Measurements from ENCODE around the gene SMIM13.
A peak's percentile ranks its signal among the peaks of the same experiment; 100 is the strongest.
"Not testable (repeated sequence)": the region's sequence is repeated elsewhere in the genome, so short reads cannot be mapped to it uniquely, and the experiment has no call there.

The SMIM13 gene

DNA sequence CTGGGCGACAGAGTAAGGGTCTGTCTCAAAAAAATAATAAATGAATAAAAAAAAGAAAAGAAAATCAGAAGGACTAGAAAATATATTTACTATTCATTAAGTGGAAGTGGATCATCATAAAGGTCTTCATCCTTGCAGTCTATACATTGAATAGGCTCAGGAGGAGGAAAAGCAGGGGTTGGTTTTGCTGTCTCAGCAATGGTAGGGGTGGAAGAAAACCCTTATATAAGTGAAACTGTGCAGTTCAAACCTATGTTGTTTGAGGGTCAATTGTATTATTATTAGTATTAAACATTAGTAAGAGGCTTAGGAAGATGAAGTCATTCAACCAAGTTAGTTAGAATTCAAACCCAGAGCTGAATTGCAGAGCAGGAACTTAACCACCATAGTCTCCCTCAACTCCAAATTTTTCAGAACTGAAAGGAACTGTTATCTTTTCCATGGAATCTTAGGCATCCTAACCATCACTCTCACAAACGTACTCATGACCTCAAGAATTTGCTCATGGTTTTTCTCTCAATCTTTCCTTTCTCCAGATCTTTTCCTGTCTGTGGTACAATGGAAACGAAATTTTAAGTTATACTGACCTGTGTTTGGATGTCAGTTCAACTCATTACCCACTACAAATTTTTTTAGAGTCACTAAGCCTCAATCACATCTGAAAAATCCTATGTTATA, 7.7 kb upstream of the SMIM13 start:
- DNase-seq: no peak

DNA sequence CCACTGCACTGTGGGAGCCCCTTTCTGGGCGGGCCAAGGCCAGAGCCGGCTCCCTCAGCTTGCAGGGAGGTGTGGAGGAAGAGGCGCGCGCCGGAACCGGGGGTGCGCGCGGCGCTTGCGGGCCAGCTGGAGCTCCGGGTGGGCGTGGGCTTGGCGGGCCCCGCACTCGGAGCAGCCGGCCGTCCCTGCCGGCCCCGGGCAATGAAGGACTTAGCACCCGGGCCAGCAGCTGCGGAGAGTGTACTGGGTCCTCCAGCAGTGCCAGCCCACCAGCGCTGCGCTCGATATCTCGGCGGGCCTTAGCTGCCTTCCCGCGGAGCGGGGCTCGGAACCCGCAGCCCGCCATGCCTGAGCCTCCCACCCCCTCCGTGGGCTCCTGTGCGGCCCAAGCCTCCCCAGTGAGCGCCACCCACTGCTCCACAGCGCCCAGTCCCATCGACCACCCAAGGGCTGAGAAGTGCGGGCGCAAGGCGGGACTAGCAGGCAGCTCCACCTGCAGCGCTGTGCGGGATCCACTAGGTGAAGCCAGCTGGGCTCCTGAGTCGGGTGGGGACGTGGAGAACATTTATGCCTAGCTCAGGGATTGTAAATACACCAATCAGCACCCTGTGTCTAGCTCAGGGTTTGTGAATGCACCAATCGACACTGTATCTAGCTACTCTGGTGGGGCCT, 6.4 kb upstream of the SMIM13 start:
- DNase-seq: not testable (repeated sequence)

DNA sequence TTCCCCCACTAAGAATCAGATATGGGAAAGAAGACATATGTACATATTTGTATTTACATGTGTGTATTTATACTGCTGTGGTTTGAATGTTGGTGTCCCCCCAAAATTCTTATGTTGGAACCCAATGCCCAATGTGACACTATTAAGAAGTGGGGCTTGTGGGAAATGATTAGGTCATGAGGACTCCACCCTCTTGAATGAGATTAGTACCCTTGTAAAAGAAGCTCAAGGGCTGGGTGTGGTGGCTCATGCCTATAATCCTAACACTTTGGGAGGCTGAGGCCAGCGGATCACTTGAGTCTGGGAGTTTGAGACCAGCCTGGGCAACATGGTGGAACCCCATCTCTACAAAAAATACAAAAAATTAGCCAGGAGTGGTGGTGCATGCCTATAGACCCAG, 3.9 kb upstream of the SMIM13 start:
- DNase-seq: no peak

DNA sequence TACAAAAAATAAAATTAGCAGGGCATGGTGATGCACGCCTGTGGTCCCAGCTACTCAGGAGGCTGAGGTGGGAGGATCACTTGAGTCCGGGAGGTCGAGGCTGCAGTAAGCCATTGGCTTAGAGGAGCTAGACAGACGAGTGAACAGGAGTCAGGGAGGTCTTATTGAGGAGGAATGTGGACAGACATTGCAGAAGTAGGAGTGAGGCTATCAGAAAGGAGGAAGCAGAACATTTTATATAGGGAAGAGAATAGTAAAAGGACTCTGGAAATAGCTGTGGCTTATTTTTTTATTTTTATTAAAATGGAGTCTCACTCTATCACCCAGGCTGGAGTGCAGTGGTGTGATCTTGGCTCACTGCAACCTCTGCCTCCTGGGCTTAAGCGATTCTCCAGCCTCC, 2.5 kb upstream of the SMIM13 start:
- DNase-seq: not testable (repeated sequence)

DNA sequence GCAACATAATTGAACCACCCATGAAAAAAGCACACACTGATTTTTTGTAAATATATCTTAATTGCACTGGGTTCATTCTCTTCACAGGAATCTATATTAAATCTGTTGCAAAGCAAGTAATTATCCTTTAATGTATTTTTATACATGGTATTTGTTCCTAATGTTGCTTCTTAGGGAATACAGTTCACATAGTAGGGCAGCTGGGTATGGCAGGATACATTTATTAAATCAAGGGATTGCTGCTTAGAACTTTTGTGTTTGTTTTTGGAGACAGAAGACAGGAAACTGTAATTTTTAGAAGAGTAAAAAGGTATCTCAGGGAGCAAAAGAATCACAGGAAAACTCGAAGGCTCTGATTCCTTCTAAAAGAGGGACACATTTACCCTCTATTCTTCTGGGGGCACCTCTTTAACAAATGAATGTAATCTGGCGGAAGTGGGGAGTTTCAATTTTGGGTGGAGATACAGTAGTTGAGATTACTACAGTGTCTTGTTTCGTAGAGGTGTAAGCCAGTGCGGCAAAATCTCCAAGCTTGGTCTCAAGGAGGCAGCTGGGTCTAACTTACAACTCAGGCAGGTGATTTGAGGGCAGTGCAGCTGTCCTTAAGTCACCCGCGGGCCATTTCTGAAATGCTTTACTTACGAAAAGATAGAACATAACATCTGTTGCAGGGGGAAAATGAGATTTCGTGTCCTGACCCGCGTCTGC, 812 bp upstream of the SMIM13 start:
- no peak for DNase-seq

DNA sequence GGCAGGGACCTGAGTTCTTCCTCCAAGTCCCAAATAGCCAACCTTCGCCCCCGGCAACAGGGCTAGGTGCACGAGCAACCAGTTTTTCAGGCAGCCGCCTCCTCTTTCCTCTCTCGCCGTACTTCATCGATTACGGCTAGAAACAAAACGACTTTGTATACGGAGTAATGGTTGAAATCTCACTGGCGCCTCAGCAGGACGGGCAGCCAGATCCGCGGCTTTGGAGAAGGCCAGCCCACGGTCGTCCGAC, 333 bp upstream of the SMIM13 start:
- no peak for DNase-seq

DNA sequence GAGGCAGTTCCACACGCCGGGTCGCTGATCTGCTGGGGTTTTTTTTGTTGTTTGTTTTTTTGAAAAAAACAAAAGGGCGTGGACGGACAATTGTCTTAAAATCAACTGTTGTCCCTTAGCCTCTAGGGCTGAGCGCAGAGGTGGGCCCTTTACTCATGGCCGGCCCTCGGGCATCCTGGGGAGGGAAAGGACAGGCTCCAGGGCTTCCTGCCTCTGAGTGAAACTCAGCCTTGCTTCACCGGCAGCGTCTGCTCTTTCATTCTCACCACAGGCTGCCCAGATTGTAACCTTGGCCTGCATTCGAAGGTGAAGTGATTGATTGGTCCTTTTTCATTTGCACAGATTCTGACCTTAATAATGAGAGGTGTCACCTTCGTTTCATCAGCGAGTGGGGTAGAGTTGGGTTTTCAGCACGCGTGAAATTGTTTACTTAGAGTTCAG, 797 bp downstream of the SMIM13 start:
- DNase-seq: peak; percentile 53

DNA sequence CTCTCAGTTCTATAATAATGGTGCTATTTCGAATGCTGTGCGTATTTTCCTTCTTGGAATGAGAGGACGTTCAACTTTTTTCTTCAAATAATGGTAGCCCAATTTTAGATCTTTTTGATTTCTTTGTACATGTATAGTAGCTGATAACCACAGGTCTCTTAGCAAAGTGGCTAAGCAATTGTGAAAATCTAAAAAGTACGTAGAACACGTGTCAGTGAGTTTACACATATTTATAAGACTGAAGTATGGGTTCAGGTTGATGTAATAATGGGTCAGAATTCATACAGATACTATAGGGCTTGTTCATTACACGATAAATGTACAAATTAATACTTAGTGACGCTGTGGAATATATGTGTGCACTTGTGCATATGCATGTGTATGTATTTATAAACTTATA, 1.3 kb downstream of the SMIM13 start:
- no peak for DNase-seq

DNA sequence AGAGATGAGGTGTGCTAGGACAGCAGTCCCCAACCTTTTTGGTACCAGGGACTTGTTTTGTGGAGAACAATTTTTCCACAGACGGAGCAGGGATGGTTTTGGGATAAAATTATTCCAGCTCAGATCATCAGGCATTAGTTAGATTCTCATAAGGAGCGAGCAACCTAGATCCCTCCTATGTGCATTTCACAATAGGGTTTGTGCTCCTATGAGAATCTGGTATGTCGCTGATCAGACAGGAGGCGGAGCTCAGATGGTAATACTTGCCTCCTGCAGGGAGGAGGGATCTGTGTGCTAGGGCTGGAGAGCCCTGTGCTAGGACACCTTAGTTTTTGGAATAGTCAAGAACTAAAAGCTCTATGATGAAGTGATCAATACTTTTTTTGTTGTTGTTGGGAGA, 2.5 kb downstream of the SMIM13 start:
- peak; percentile 22 for DNase-seq

DNA sequence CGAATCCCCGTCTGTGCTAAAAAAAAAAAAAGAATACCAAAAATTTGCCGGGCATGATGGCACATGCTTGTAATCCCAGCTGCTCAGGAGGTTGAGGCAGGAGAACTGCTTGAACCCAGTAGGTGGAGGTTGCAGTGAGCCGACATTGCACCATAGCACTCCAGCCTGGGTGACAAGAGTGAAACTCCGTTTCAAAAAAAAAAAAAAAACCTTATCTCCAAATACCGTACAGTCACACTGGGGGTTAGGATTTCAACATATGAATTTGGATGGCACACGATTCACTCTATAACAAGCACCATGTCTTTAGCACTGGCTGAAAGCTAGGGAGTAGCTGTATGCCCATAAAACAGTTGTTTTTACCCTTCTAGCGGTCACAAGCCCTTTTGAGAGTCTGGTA, 3.8 kb downstream of the SMIM13 start:
- DNase-seq: no peak

DNA sequence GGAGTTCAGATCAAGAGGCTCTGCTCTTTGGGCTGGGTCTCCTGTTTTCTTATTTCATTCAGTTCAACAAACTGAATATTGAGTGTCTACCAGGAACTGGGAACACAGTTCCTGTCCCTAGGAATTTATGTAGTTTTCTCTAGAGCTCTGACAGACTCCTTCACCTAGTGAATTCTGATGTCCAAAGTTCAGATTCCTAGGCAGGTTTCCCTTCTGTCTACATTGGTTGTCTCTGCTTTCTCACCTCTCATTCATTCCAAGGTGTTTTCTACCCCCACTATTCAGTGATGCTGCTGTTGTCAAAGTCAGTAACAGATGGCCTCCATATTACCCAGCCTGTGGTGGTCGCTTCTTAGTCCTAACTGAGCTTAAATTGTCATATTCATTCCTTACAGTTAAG, 4.4 kb downstream of the SMIM13 start:
- no peak for DNase-seq

DNA sequence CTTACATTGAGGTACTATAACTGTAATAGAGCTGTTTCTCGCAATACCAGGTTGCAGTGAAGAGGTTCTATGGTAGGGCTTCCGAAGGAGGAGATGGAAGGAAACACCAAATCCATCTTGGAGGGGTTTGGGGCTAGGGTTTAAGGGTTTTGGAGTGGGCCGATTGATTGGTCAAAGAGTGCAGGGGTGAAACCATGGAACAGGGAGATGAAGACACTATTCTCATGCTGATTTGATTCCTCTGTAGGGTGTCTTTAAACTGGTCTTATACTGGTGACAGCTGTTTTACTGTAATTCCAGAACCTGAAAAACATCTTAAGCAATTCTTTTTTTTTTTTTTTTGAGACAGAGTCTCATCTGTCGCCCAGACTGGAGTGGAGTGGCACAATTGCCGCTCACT, 7.8 kb downstream of the SMIM13 start:
- DNase-seq: no peak

DNA sequence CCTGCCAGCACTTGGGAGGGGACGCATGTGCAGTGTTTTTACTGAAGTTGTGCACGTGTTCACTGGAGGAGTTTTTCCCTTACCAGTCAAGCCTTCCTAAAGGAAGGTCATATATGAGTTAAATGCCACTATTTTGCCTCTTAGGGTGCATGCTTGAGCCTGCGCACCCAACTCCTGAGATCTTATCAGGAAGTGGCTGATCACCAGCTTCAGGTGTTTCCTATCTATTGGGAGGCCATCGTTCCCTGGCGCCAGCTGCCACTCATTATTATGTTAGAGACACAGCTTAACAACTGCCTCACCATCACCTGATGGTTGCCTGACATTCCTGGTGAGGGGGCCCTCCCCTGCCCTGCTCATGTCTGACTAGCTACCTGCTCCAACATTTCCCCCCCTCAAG, 9.4 kb downstream of the SMIM13 start:
- DNase-seq: no peak

DNA sequence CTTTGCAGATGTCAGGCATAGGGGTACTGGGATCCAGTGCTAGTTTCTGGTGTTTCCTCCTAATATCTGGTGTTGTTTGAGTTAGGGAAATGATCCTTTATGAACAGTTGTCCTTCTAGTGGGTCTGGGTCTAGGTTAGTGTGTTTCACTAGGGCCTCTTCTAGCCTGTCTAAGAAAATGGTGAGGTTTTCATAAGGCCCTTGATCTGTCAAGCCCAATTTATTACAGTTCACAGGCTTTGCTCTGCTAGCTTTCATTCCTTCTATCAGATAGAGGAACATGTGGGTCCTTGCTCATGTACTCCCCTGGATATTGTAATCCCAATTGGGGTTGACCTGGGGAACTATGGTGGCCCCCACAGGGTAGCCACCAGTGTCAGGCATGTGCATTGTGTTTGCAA, 15.1 kb downstream of the SMIM13 start:
- no peak for DNase-seq

DNA sequence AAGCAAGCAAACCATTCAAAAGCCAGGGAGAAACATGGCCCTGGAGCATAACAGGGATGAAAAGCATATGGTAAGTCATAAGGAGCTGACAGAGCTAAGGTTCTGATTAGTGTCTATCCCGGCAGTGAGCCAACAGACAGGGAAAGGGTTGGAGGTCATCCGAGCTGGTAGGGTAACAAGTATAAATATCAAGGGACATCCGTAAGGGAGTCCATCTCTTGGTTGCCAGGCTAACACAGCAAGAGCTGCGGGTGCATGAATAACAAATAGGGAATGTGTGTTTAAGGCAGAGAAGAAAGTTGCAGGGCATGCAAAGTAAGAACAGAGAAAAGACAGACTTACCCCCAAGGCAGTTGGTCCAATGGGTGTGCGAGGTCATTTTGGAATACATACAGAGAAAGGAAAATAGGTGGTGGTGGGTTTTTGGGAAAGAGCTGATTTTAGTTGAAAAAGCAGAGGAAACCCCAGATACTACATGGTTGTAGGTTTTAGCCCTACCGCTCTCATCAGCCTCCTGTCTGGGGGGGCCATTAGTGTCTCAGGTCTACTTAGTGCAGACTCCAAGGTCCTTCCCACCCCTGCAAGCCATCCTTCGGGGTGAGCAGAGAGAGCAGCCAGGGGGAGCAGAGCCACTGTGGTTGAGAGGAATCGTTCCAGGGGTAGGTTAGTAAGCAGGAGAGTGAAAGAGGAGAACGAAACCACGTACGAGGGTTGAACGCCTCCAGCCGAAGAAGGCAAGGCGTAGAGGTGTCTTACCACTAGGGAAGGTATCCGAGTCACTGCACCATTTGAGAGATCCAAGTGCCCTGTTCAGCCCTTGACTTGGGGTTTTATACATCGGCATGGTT, 17.5 kb downstream of the SMIM13 start, which contains the start of gene ERVFRD-1:
TSS of gene ERVFRD-1 (minus strand) at position 805 of the 848 bp plus-strand sequence. CDS start 6,415 bp downstream, outside the sequence.
- peak; percentile 13 for DNase-seq

DNA sequence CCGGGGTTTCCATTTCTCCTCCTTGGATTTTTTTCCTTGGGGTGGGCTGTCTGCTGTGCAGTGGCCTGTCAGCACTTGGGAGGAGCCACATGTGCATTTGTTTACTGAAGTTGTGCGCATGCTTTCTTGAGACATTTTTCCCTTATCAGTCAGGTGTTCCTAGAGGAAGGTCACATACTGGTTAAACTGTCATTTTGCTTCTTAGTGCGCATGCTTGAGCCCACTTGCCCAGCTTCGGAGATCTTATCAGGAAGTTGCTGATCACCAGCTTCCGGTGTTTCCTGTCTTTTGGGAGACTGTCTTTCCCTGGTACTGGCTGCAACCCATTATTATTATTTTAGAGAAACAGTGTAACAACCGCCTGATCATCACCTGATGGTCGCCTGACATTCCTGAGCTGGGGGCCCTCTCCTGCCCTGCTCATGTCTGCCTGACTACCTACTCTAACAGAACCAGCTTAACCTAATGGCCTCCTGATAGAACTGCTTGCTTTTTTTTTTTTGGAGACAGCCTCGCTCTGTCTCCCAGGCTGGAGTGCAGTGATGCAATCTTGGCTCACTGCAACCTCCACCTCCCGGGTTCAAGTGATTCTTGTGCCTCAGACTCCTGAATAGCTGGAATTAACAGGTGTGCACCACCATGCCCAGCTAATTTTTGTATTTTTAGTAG, 18.3 kb downstream of the SMIM13 start:
- DNase-seq: no peak

DNA sequence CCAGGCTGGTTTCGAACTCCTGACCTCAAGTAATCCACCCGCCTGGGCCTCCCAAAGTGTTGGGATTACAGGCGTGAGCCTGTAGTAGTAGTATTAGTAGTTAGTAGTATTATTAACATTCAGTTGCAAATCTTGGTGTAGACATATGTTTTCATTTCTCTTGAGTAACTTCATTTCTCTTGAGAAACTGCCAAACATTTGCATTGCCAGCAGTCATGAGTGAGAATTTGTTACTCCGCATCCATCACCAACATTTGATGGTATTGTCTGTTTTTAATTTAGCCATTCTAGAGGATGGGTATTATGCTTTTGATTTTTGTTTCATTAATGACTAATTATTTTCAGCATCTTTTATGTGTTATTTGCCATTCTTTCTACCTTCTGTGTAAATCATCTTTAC, 19.4 kb downstream of the SMIM13 start:
- DNase-seq: no peak

DNA sequence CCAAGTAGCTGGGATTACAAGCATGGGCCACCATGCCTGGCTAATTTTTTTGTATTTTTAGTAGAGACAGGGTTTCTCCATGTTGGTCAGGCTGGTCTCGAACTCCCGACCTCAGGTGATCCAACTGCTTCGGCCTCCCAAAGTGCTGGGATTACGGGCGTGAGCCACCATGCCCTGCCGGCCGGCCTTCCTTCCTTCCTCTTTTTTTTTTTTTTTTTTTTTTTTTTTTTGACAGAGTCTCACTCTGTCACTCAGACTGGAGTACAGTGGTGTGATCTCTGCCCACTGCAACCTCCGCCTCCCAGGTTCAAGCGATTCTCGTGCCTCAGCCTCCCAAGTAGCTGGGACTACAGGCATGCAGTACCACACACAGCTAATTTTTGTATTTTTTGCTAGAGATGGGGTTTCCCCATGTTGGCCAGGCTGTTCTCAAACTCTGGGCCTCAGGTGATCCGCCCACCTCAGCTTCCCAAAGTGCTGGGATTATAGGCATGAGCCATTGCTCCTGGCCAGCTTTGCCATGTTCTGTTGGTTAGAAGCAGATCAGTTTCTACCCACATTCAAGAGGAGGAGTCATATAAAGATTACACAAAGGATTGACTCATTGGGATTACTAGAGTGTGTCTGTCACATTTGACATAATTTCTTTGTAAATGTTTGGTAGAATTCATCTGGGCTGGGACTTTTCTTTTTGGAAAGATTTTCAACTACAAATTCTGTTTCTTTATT, 22.3 kb downstream of the SMIM13 start:
- not testable (repeated sequence) for DNase-seq

DNA sequence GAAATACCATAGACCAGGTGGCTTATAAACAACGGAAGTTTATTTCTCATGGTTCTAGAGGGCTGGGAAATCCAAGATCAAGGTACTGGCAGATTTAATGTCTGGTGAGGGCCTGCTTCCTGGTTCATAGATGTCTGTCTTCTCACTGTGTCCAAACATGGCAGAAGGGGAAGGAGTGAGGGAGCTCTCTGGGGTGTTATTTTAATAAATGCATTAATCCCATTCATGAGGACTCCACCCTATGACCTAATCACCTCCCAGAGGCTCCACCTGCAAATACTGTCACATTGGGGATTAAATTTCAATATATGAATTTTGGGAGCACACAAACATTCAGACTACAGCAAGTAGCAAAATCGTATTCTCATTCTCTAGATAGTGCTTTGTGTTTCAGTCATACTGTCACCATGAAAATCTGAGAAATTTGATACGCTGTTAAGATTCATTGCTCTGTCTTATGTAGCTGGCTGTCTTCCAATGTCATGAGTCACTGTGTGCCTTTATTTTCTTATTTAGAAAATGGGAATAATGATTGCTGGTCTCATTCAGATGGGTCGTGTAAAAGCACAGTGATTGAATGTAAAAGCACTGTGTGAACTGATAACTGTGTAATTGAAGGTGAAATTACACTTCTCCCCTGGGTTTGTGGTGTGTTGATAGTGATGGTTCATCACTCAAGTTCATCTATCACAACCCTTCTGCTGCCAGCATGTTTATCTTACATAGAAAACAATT, 26.8 kb downstream of the SMIM13 start:
- DNase-seq: no peak

DNA sequence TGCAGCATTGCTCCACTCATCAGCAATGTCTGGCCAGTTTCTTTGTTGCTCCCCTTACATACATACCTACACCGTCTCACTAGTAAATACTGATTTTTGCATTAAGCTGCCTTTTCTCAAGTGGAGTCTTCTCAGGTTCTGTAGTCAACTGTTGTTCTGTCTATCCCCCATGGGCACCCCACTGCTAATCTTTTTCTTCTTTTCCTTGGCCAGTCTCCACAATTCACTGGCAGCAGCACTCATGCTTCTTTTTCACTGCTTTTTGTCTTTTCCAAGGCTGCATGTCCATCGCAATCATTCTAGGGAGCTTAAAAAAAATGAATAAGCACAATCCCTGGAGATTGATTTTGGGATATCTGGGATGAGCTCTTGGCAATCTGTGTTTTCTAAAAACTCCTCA, 28.2 kb downstream of the SMIM13 start:
- DNase-seq: no peak

DNA sequence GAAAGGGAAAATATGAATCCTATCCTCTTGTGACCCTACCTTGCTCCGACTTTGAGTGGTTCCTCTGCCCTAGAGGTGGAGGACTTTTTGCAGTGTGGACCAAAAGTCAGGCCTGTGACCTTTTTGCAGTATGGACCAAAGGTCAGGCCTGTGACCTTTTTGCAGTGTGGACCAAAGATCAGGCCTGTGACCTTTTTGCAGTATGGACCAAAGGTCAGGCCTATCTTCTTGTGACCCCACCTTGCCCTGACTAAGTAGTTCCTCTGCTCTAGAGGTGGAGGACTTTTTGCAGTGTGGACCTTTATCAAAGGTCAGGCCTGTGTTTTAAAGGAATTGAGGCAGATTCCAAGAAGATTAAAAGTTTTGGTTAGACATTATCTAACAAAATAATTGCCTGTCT, 28.7 kb downstream of the SMIM13 start:
- DNase-seq: no peak
